ENCODE data around the gene DIDO1.

The DIDO1 gene

GRCh38 chr20:62889411-62889810, 36.9 kb downstream of the DIDO1 start:
- Histone ChIP-seq H3K9me3 (ENCODE audit: control insufficient read depth, low read length) (no peaks in the 10 kb centered on the region), H3K27ac (ENCODE audit: low read depth, low read length, severe bottlenecking) (no peak overlapping the region), H3K4me3 (ENCODE audit: extremely low read depth, insufficient read depth, low read length, poor library complexity, severe bottlenecking) (no peak overlapping the region), H3K36me3 (ENCODE audit: control insufficient read depth, insufficient read depth, low read length) (peaks cover 91% of the 10 kb centered on the region), H3K4me1 (ENCODE audit: control insufficient read depth, insufficient read depth, low read length, poor library complexity, severe bottlenecking) (peaks cover 15% of the 10 kb centered on the region)
- WGBS, 2 experiments (ENCODE audit: insufficient coverage in 2 of 2) = 98% methylated on average over 4 to 8 of the region's 8 CpGs

DNA sequence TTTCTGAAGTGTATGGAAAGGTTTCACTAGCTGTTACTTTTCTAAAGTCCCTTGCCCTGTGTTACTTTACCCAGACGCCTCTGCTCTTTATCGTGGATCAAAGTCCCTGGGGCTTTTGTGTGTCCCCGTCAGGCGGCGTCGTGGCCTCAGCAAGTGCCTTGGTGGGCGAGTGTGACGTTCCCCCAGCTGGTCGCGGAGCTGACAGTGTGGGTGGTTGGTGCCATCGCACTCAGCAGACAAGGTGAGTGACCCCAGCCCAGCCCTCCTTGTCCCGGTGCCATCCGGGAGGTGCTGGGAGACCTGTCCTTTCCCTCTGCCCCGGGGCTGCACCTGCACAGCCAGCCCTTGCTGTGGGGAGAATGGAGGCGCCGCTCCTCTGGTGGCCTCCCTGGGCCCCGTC, 37.4 kb downstream of the DIDO1 start:
- Histone ChIP-seq H3K36me3 (ENCODE audit: control insufficient read depth, insufficient read depth, low read length) (peaks cover 86% of the 10 kb centered on the region), H3K4me1 (ENCODE audit: control insufficient read depth, insufficient read depth, low read length, poor library complexity, severe bottlenecking) (peaks cover 15% of the 10 kb centered on the region), H3K9me3 (ENCODE audit: control insufficient read depth, low read length) (no peaks in the 10 kb centered on the region), H3K4me3 (ENCODE audit: extremely low read depth, insufficient read depth, low read length, poor library complexity, severe bottlenecking) (no peak overlapping the region), H3K27ac (ENCODE audit: low read depth, low read length, severe bottlenecking) (no peak overlapping the region)
- WGBS, 2 experiments (ENCODE audit: insufficient coverage in 2 of 2) = 97 to 99% methylated on average over 10 to 16 of the region's 17 CpGs

GRCh38 chr20:62888406-62888805, 37.9 kb downstream of the DIDO1 start:
- H3K4me1 ChIP-seq (ENCODE audit: control insufficient read depth, insufficient read depth, low read length, poor library complexity, severe bottlenecking) = peaks cover 15% of the 10 kb centered on the region
- H3K9me3 ChIP-seq (ENCODE audit: control insufficient read depth, low read length) = no peaks in the 10 kb centered on the region
- no peak overlapping the region for H3K4me3 ChIP-seq (ENCODE audit: extremely low read depth, insufficient read depth, low read length, poor library complexity, severe bottlenecking)
- WGBS, 2 experiments (ENCODE audit: insufficient coverage in 2 of 2) = 96% methylated on average over 9 to 16 of the region's 16 CpGs
- peaks cover 81% of the 10 kb centered on the region for H3K36me3 ChIP-seq (ENCODE audit: control insufficient read depth, insufficient read depth, low read length)
- H3K27ac ChIP-seq (ENCODE audit: low read depth, low read length, severe bottlenecking) = no peak overlapping the region

DNA sequence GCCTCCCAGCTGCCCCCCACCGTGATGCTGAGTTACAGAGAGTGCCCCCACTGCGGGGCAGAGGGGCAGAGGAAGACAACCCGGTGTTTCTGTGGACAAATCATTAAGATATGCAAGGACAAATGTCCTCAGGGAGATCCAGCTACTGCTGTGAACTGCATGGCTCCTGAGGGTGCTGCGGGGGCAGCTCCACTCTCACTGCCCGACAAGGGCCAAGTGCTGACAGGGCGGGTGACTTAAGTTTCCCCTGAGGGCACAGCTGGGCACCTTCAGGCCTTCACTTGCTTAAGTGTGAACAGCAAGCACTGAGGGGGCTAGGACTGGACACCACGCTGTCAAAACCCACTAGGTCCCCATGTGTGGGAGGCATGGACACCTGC, 38.5 kb downstream of the DIDO1 start:
- 96 to 98% methylated on average over 7 of the region's 7 CpGs for WGBS, 2 experiments (ENCODE audit: insufficient coverage in 2 of 2)
- peaks cover 76% of the 10 kb centered on the region for H3K36me3 ChIP-seq (ENCODE audit: control insufficient read depth, insufficient read depth, low read length)
- H3K4me3 ChIP-seq (ENCODE audit: extremely low read depth, insufficient read depth, low read length, poor library complexity, severe bottlenecking) = no peak overlapping the region
- no peaks in the 10 kb centered on the region for H3K9me3 ChIP-seq (ENCODE audit: control insufficient read depth, low read length)
- H3K4me1 ChIP-seq (ENCODE audit: control insufficient read depth, insufficient read depth, low read length, poor library complexity, severe bottlenecking) = peaks cover 15% of the 10 kb centered on the region
- no peak overlapping the region for H3K27ac ChIP-seq (ENCODE audit: low read depth, low read length, severe bottlenecking)

DNA sequence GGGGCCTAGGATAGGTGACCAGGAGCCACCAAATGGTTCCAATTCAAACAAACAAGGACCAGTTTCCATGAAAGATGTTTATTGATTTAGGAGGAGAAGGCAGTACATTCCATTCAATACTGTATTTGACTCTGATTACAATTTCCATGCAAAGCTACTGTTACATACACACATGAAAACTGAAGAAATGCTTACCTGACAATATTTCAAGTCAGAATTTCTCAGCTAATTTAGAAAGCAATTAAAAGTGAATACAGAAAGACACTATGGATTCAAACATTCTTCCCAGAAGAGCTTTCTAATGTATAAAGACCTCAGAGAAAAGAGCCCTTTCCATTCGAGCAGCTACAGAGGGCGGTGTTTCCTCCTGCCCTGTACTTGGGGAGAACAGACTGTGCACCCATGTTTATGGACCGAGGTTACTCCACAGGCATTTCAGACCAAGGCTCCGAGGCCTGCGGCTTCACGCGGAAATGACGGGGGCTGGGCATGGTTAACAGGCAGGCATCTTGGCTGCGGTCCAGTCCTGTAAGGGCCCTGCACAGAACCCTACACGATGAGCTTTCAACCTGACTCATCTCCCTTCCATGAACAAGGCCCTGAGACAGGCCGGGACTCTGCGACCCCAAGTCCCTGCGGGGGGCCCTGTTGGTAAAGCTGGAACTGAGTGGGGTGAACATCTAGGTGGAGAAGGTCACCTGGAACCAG, 39.0 kb downstream of the DIDO1 start:
- 92 to 93% methylated on average over 9 to 11 of the region's 13 CpGs for WGBS, 2 experiments (ENCODE audit: insufficient coverage in 2 of 2)
- Histone ChIP-seq H3K36me3 (ENCODE audit: control insufficient read depth, insufficient read depth, low read length) (peaks cover 73% of the 10 kb centered on the region), H3K27ac (ENCODE audit: low read depth, low read length, severe bottlenecking) (no peak overlapping the region)

DNA sequence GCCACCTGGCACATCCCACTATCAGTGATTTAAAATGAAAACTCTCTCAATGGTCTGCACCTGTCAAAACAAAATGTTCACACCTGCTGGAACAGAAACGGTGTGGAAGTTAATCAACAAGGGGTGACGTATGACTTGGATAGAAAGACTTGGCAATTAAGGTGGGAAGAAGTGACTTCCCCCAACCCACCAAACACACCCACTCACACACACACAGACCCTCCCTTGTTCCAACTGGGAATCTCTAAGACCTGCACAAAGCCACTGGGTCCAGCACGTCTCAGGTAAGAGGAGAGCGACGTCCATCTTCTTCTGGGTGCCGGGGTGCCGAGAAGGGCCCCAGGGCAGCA, 39.6 kb downstream of the DIDO1 start:
- 96 to 98% methylated on average over 4 of the region's 7 CpGs for WGBS, 2 experiments (ENCODE audit: insufficient coverage in 2 of 2)
- no peak overlapping the region for H3K27ac ChIP-seq (ENCODE audit: low read depth, low read length, severe bottlenecking)
- peaks cover 73% of the 10 kb centered on the region for H3K36me3 ChIP-seq (ENCODE audit: control insufficient read depth, insufficient read depth, low read length)
- no peak overlapping the region for H3K4me3 ChIP-seq (ENCODE audit: extremely low read depth, insufficient read depth, low read length, poor library complexity, severe bottlenecking)
- no peaks in the 10 kb centered on the region for H3K9me3 ChIP-seq (ENCODE audit: control insufficient read depth, low read length)
- H3K4me1 ChIP-seq (ENCODE audit: control insufficient read depth, insufficient read depth, low read length, poor library complexity, severe bottlenecking) = peaks cover 9% of the 10 kb centered on the region

More for the DNA sequence above, 39.0 kb downstream of the DIDO1 start:
- peaks cover 15% of the 10 kb centered on the region for H3K4me1 ChIP-seq (ENCODE audit: control insufficient read depth, insufficient read depth, low read length, poor library complexity, severe bottlenecking)
- no peaks in the 10 kb centered on the region for H3K9me3 ChIP-seq (ENCODE audit: control insufficient read depth, low read length)
- no peak overlapping the region for H3K4me3 ChIP-seq (ENCODE audit: extremely low read depth, insufficient read depth, low read length, poor library complexity, severe bottlenecking)

DNA sequence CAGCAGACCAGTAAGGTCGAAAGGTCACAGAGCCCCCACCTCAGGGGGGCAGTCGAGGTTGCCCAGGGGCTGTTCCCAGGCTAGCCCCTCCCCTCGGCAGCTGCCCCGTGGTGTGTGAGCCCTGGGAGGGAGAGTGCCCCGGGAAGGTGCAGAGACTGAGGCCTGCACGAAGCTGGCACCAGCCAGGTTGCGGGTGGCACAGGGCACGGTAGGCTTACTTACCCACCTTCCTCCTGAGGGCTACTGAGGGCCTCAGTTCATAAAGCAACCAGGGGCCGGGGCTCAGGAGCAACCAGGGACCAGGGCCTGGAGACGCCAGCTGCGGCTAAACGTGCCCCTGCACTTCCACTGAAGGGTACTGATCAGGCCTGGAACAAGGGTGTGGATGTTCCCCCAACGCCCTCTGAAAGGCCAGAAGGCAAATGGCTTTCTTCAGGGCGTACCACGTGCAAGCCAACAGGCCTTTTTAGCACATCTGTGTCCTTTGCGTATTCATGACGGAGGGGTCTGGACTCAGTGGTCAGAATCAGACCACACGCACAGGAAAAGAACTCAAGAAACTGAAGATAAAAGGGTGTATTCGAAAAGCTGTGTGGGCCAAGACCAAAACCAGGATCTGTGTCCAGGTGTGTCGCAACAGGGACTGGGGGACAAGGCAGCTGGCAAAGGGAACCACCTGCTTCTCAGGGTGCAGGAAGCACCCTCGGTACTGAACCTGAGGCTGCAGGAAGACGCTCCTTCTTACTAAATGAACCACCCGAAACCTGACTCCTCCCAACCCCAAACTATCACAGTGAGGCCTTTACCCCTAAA, 40.2 kb downstream of the DIDO1 start:
- peaks cover 71% of the 10 kb centered on the region for H3K36me3 ChIP-seq (ENCODE audit: control insufficient read depth, insufficient read depth, low read length)
- 91 to 94% methylated on average over 18 to 19 of the region's 23 CpGs for WGBS, 2 experiments (ENCODE audit: insufficient coverage in 2 of 2)

GRCh38 chr20:62885046-62885895, 41.0 kb downstream of the DIDO1 start:
- Histone ChIP-seq H3K27ac (ENCODE audit: low read depth, low read length, severe bottlenecking) (no peak overlapping the region), H3K36me3 (ENCODE audit: control insufficient read depth, insufficient read depth, low read length) (peaks cover 66% of the 10 kb centered on the region), H3K9me3 (ENCODE audit: control insufficient read depth, low read length) (no peaks in the 10 kb centered on the region), H3K4me3 (ENCODE audit: extremely low read depth, insufficient read depth, low read length, poor library complexity, severe bottlenecking) (no peak overlapping the region), H3K4me1 (ENCODE audit: control insufficient read depth, insufficient read depth, low read length, poor library complexity, severe bottlenecking) (no peaks in the 10 kb centered on the region)
- WGBS, 2 experiments (ENCODE audit: insufficient coverage in 2 of 2) = 90 to 92% methylated on average over 14 to 17 of the region's 20 CpGs

More for the DNA sequence above, 40.2 kb downstream of the DIDO1 start:
- H3K27ac ChIP-seq (ENCODE audit: low read depth, low read length, severe bottlenecking) = no peak overlapping the region
- peaks cover 5% of the 10 kb centered on the region for H3K4me1 ChIP-seq (ENCODE audit: control insufficient read depth, insufficient read depth, low read length, poor library complexity, severe bottlenecking)
- H3K9me3 ChIP-seq (ENCODE audit: control insufficient read depth, low read length) = no peaks in the 10 kb centered on the region
- H3K4me3 ChIP-seq (ENCODE audit: extremely low read depth, insufficient read depth, low read length, poor library complexity, severe bottlenecking) = no peak overlapping the region

DNA sequence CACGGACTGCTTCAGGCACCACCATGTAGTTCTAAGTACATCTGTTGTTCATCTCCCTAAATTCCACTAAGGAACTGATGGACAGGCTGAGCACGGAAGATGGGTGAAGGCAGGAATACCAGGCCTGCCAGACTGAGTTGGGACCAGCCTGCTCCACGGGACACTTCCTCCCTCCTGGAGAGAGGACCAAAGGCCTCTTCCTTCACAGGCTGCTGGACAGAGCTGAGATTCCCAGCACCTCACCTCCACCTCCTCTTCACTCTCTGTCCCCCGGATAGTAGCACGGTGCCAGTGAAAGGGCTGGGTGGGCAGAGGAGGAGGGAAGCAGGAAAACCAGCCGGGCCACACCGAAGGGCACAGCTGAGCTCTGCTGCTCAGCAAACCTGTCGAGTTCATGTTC, 41.7 kb downstream of the DIDO1 start:
- no peak overlapping the region for H3K27ac ChIP-seq (ENCODE audit: low read depth, low read length, severe bottlenecking)
- H3K4me1 ChIP-seq (ENCODE audit: control insufficient read depth, insufficient read depth, low read length, poor library complexity, severe bottlenecking) = no peaks in the 10 kb centered on the region
- no peaks in the 10 kb centered on the region for H3K9me3 ChIP-seq (ENCODE audit: control insufficient read depth, low read length)
- peaks cover 60% of the 10 kb centered on the region for H3K36me3 ChIP-seq (ENCODE audit: control insufficient read depth, insufficient read depth, low read length)
- 77 to 96% methylated on average over 5 to 6 of the region's 8 CpGs for WGBS, 2 experiments (ENCODE audit: insufficient coverage in 2 of 2)
- no peak overlapping the region for H3K4me3 ChIP-seq (ENCODE audit: extremely low read depth, insufficient read depth, low read length, poor library complexity, severe bottlenecking)

DNA sequence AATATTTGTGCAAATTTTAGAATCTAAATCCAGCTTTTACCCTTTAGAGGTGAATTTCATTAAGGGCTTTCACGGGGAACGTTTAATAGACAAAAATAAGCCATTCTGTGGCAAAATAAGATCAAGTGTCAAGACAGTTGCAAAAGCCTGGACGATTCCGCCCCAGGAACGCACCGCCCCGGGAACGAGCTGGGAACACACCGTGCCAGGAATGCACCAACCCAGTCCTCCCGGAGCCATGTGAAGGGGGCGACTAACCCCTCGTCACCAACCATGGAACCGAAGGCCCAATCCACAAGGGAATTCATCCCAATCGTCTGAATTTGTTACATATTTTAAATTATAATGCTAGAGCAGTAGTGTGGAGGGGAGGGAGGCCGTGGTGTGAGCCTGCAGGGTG, 43.9 kb downstream of the DIDO1 start:
- H3K9me3 ChIP-seq (ENCODE audit: control insufficient read depth, low read length) = no peaks in the 10 kb centered on the region
- H3K4me1 ChIP-seq (ENCODE audit: control insufficient read depth, insufficient read depth, low read length, poor library complexity, severe bottlenecking) = peaks cover 1% of the 10 kb centered on the region
- H3K36me3 ChIP-seq (ENCODE audit: control insufficient read depth, insufficient read depth, low read length) = peaks cover 39% of the 10 kb centered on the region
- WGBS, 2 experiments (ENCODE audit: insufficient coverage in 2 of 2) = 93 to 96% methylated on average over 9 to 10 of the region's 15 CpGs
- H3K27ac ChIP-seq (ENCODE audit: low read depth, low read length, severe bottlenecking) = no peak overlapping the region
- H3K4me3 ChIP-seq (ENCODE audit: extremely low read depth, insufficient read depth, low read length, poor library complexity, severe bottlenecking) = no peak overlapping the region

All from mesodermal cell (in vitro differentiated cells).